HUDEP-2 (cell line): ENCODE data around the gene ATXN7.

Experiments
- DNase-seq, 76 experiments: peaks; one replicate each; lab custom pipeline; 2025; ENCODE audit not compliant: unreplicated experiment in 76 of 76; lab: John Stamatoyannopoulos, UW

The ATXN7 gene

DNA sequence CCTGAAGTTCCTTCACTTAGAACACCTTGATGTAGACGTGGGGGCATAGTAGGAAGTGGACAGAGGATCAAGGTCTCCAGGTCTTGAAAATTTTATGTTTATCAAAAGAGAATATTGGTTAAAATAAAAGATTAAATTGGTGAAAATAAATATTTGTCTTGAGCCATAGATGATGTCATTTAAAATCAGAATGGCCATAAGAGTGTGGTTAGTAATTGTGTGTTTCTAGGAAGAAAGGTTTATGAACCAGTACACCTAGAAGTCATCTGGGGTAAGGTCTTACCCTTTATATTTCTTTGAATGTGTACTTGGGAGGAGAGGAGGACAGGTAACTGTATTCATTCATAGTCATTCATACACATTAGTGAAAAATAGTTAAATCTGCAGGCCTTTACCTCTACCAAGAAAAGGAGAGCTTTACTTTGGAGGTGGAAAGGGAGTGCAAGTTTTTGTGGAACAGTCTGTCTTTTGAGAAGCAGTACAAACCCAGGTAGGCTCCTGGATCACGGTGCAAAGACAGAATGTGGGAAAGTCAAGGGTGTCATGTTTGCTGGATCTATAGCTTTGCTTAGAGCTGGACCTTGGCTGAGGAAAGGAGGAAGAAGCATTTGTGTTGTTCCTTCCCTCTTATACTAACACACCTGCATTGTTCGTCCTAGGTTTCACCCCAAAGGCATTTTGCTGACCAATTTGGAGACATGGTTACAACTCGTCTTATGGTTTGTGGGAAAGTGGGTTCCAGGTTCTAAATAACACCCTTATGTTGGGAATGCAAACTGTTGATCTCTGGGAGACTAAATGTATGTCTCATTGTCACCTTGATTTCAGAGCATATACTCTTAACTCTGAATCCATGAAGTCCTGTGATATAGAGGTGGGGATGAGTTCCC, 42.3 kb downstream of the ATXN7 start:
- DNase-seq, result no peak

DNA sequence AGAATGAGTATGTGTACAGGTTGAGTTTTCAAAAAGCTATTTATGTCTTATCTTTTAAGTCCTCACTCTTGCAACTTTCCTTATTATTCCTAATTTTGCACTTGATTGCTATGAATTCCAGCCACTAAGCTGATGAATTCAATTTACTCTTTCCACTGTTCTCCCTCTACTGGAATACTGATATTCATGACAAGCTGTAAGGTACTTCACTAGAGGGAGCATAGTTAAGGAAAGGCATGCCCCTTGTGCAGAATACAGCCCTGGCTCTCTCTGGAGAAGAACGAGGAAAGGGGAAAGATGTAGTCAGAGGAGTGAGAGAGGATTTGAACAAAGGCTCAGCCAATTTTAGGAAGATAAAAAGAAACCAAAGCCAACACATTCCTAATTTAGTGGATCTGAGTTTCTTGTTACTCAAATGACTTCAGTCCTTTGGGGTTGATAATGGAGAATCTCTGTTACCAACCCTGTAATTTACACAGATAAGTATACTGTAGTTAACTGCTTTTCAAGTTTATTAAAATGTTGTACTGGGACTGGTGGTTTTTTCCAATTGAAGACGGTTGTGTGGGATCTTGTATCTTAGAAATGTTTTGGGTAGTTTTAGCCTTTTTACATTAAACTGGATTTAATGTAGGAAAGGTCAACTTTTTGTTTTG, 44.5 kb downstream of the ATXN7 start:
- DNase-seq, result no peak

- DNase-seq, result no peak
Measured at GRCh38 chr3:63908776-63909175, 45.1 kb downstream of the ATXN7 start.

DNA sequence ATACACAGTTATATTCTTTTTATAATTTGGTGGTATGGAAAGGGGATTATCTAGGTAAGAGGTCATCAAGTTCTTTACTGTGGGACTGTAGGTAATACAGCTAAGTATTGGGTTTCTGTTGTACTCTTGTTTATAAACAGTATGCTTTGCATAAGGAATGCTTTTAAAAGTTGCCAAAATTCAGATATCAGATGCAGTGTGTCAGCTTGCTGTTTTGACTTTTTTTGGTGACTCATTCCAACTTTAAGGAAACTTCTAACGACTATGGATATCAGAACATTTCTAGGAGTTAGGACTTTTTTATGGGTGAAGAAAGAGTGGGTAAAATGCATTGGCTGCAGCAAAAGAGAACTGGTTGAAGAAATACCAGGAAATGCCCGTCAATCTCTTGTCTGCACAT, 45.8 kb downstream of the ATXN7 start:
- DNase-seq, result no peak

DNA sequence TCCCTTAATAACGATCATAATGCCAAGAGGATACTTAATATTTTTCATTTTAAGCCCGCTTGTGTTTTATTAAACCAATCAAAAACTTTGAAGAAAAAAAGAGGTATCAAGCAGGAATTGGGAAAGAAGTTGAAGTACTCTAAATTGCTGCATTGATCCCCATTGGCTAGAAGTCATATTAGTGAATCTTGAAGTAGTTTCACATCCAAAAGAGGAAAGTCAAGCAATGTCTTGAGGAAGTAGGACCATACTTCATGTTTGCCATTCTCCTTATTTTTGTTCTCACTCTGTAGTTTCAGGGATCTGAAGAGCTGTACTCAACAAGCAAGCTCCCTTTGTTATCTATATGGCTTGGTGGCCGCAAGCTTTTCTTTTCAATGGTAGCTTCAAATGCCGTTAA, 46.3 kb downstream of the ATXN7 start:
- DNase-seq, result no peak

- no peak for DNase-seq
Measured at GRCh38 chr3:63910891-63911290, 47.2 kb downstream of the ATXN7 start.

DNA sequence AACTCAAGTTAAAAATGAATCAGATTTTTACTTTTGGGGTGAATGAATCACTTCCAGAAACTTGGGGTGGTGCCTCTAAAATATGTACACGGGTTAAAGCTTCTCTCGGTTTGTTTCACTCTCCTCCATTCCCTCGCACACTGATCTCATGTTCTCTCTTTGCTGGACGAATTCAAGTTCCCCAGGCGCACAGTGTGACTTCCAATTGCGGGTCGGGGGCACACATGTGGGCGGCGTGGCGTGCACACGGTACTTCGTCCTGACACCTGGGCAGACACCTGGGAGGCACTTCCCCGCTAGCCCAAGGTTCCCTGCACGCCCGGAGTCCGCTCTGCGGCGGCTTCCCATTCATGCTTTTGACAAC, 47.8 kb downstream of the ATXN7 start:
- DNase-seq, result no peak

GRCh38 chr3:63911873-63912767, 48.5 kb downstream of the ATXN7 start, which contains the start of gene SCAANT1:
Gene SCAANT1 (minus strand): TSS chr3:63912383.
- DNase-seq, result peak in 74 of 76 experiments; percentile 11 to 86 (median 72)

DNA sequence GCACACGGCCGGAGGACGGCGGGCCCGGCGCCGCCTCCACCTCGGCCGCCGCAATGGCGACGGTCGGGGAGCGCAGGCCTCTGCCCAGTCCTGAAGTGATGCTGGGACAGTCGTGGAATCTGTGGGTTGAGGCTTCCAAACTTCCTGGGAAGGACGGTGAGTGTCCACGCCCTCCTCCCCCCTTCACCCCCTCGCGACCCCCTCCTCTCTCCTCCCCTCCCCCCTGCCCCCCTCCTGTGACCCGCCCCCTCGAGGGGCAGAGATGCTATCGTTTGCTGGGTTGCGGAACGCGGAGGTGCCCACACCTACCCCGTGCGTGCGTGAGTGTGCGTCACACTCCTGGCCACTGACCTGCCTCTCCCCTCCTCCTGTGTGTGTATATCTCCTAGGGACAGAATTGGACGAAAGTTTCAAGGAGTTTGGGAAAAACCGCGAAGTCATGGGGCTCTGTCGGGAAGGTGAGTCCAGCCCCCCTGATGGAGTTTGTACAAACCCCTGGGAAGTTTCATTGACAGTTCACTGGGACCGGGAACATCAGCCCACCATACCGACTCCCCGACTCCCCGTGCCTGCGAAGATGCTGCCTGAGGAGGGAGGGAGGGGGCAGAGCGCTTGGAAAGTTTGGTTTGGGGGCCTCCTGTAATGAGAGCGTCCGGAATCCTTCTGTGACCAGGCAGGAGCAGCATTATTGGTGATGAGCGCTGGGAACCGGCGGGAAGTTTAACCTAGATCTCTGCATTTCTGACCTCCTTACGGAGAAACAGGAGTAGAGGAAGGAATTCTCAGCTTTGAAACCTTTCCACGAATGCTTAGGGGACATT, 49.3 kb downstream of the ATXN7 start:
- DNase-seq, result peak in 28 of 76 experiments; percentile 2 to 39 (median 20)

DNA sequence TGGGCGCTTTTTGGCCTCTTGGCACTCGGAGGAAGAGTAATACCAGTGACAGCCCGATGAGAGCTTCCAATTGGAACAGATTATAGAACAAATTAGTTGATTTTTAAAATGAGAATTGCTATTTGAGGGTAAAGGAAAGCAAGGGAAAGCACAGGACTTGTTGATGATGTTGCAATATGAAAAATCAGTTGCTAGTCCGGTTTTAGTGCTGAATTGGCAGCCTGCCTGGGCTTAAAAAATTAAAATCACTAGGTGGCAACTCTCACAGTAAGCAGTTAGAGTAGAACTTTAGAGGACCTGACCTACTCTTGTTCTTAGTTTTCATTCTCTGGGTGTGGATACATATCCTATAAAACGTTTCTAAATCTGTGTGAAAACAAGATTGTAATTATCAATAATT, 50.6 kb downstream of the ATXN7 start:
- DNase-seq, result no peak

DNA sequence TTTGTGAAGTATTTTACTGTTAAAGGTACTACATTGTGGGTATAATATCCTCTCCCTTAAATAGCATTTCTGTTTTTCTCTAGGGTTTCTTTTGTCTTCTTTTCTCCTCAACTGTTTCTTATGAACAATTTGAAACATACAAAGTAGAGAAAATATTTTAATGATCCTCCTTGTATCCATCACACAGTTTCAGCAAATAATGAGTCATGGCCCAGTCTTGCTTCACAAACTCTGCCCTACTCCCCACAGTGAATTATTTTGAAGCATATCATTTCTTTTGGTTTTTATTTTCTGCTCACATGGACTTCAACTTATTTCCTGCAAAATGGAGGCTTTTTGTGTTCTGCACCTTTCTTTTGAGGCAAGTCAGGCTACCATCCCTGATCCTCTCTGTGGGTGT, 54.7 kb downstream of the ATXN7 start:
- no peak for DNase-seq

DNA sequence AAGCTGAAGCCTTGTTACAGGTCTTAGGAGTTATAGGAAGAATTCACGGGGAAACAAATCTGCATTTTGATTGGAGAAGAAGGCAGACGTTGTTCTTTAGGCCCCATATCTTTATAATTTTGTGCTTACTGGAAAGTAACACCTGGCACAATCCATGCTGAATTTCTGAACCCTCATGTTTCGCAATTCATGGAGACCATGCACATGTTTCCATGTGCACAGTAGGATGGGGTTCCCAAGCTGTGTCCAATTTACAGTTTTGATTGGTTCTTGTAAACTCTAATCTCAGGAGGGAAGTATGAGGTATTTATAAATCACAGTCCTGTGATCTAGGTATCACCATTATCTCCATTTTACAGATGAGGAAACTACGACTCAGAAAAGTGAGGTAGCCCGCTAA, 56.3 kb downstream of the ATXN7 start:
- DNase-seq, result no peak

DNA sequence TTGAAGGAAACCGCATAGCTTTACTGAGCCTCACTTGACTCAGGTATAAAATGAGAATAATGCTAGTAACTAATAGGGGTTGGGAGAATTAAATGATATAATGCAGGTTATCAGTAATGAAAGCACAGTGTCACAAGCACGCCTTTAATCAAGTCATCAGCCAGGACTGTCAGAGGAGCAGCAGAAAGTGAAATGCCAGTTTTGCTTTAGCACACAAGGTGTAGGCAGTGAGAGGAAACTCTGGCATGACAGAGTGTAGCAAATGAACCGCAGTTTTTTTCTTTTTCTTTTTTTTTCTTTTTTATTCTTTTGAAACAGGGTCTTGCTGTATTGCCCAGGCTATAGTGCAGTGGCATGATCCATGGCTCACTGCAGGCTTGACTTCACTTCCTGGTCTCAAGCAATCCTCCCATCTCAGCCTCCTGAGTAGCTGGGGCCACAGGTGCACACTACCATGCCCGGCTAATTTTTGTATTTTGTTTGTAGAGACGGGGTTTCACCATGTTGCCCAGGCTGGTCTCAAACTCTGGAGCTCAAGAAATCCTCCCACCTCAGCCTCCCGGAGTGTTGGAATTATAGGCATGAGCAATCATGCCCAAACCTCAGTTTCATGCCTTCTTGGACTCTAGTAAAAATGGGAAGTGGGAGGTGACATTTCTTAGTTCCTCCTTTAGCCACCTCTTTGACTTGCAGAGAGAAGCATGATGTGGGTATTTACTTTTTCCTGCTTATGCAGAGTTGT, 58.2 kb downstream of the ATXN7 start:
- no peak for DNase-seq

- no peak for DNase-seq
Measured at GRCh38 chr3:63922491-63923199, 59.0 kb downstream of the ATXN7 start.

GRCh38 chr3:63926309-63926708, 62.6 kb downstream of the ATXN7 start:
- DNase-seq, result peak in 1 of 76 experiments; percentile 5

DNA sequence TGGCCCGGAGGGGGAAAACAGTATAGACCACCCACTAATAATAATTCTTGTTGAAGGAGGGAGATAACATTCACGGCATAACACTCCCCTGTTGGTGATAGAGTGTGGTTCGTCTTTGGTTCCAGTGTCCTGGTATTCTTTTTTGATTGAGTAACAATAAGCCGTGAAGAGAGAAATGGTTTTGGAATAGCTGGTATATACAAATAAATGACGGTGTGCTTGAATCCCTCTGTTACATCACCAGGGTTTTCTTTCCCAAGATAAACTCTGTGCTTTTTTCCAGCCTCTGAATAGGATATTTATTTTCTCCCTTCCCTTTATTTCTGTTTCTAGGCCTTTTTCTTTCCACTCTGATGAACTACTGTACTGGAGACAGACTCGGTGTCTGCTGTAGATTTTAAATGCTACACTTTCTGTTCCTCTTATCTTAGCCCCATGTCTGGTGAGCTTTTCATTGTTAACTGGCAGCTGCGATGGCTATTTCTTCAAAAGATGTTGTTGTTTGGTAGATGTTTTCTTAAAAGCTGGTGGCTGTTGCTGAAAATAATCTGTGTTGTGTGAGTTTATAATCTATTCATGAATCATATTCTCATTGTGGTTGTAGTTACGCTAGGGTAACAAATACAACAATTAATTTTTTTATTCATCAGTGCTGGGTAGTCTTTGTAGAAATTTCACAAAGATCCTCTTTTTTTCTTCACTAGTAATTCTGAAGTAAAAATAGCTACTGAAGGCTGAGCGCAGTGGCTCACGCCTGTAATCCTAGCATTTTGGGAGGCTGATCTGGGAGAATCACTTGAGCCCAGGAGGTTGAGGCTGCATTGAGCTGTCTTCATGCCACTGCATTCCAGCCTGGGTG, 64.0 kb downstream of the ATXN7 start:
- no peak for DNase-seq

GRCh38 chr3:63931290-63931689, 67.6 kb downstream of the ATXN7 start:
- no peak for DNase-seq
